Measurements from ENCODE around the gene SYP. TPM values are rescaled to one million over a fixed set of nuclear protein-coding genes. Genes with fewer than 3 reads are reported as not detected.

The SYP gene
- total and polyA plus RNA-seq, 12 donors, result 0.59 to 2.9 (median 1.2) TPM

DNA sequence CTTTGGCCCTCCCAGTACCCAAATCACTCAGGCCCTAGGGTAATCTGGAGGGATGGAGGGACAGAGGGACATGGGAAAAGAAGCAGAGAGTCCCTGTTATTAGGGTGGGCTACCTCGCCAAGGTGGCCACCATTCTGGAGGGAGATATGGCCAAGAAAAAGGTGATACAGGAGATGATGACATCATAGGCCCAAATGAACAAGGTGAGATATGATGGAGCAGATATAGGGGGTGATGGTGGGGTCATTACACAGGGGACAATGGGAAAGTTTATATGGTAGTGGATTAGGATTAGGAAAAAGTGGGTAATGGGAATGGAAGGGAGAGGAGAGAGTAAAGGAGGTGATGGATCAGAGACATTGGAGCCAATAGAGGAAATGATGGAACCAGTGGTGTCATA is 12.9 kb upstream of the SYP start:
- DNase-seq (no peak), ATAC-seq (no peak)
- no peaks in the 10 kb centered on the region for H3K9me3 ChIP-seq
- intact Hi-C loops (cut with DNase I), result no loop called here
- H3K4me3 ChIP-seq, result no peak overlapping the region
- H3K36me3 ChIP-seq, result no peaks in the 10 kb centered on the region
- TF ChIP-seq, protein P1, sequence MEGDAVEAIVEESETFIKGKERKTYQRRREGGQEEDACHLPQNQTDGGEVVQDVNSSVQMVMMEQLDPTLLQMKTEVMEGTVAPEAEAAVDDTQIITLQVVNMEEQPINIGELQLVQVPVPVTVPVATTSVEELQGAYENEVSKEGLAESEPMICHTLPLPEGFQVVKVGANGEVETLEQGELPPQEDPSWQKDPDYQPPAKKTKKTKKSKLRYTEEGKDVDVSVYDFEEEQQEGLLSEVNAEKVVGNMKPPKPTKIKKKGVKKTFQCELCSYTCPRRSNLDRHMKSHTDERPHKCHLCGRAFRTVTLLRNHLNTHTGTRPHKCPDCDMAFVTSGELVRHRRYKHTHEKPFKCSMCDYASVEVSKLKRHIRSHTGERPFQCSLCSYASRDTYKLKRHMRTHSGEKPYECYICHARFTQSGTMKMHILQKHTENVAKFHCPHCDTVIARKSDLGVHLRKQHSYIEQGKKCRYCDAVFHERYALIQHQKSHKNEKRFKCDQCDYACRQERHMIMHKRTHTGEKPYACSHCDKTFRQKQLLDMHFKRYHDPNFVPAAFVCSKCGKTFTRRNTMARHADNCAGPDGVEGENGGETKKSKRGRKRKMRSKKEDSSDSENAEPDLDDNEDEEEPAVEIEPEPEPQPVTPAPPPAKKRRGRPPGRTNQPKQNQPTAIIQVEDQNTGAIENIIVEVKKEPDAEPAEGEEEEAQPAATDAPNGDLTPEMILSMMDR (IDR thresholded peaks at IDR 0.05), result no peak
- 88 to 91% methylated on average over 1 of the region's 1 CpG for WGBS, 2 donors
- H3K4me1 ChIP-seq, result no peaks in the 10 kb centered on the region
- H3K27me3 ChIP-seq, result peaks cover 0 to 15% (median 0%) of the 10 kb centered on the region in 7 donors
- H3K27ac ChIP-seq, result no peak overlapping the region

DNA sequence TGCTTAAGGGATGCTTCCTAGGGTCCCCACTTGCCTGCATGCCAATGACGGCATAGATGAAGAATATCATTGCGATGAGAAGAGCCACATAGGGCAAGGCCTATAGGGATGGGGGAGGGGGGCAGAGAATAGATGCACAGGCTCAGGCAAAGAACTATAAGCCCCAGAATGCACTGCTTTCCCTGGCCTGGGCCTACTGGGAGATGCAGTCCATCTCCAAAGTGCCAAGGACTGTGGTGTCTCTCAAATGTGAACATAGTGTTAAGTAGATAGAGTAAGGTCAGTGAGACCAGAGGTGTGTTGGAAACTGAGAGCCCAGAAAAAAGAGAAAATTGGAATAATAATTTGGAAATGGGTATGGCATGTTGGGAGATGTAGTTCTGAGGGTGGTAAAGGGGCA is 12.2 kb upstream of the SYP start:
- Histone ChIP-seq H3K9me3 (no peaks in the 10 kb centered on the region), H3K27me3 (peaks cover 0 to 15% (median 0%) of the 10 kb centered on the region in 7 donors), H3K36me3 (no peaks in the 10 kb centered on the region), H3K4me3 (no peak overlapping the region), H3K4me1 (no peaks in the 10 kb centered on the region), H3K27ac (no peak overlapping the region)
- TF ChIP-seq, protein P1 (IDR thresholded peaks at IDR 0.05), result no peak
- 77 to 96% methylated on average over 2 of the region's 2 CpGs for WGBS, 2 donors
- DNase-seq, result no peak
- intact Hi-C loops (cut with DNase I), result no loop called here
- no peak for ATAC-seq

DNA sequence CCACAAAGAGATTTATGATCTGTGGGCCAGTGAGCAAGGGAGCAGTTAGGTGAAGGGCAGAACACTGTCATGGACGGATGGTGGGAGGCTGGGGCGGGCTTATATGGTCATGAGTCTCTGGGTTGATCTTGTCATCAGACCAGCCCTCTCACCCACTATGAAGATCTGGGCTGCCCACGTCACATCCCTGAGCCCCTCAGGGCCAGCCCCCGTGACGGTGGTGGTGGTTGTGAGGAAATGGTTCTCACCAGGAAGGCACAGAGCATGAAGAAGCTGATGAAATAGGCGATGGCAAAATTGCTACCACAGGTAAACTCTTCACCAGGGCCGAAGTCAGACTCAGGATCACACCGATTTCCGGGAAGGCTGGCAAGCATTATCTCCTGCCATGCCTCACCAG is 11.1 kb upstream of the SYP start:
- 88% methylated on average over 9 of the region's 9 CpGs for WGBS, 2 donors
- no peak overlapping the region for H3K27ac ChIP-seq
- TF ChIP-seq, protein P1 (IDR thresholded peaks at IDR 0.05), result no peak
- no peak overlapping the region for H3K4me3 ChIP-seq
- no peak for ATAC-seq
- H3K4me1 ChIP-seq, result no peaks in the 10 kb centered on the region
- DNase-seq, result no peak
- H3K36me3 ChIP-seq, result no peaks in the 10 kb centered on the region
- intact Hi-C loops (cut with DNase I), result no loop called here
- H3K27me3 ChIP-seq, result peaks cover 0 to 12% (median 0%) of the 10 kb centered on the region in 7 donors
- no peaks in the 10 kb centered on the region for H3K9me3 ChIP-seq

DNA sequence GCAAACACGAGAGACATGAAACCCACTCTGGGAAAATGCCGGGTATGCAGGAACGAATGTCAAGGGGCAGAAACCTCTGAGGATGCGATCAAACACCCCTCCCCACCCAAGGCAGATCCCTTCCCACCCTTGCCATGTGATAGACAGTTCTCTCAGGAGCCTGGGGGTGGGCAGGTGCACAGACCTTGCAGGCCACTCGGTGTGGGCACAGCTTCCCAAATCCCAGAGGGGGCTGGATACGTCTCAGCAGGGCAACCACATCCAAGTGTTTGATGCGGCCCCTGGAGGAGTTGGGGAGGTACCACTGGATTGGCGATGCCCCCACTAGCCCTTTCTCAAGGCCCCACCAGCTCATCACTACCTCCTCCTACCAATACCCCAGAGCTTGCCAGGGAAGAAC is 10.4 kb upstream of the SYP start:
- no peaks in the 10 kb centered on the region for H3K36me3 ChIP-seq
- ATAC-seq (no peak), DNase-seq (no peak)
- H3K4me1 ChIP-seq, result no peaks in the 10 kb centered on the region
- WGBS, 2 donors, result 65 to 67% methylated on average over 8 of the region's 8 CpGs
- H3K27me3 ChIP-seq, result peaks cover 0 to 19% (median 0%) of the 10 kb centered on the region in 7 donors
- H3K9me3 ChIP-seq, result no peaks in the 10 kb centered on the region
- TF ChIP-seq, protein P1 (IDR thresholded peaks at IDR 0.05), result no peak
- H3K4me3 ChIP-seq, result no peak overlapping the region
- intact Hi-C loops (cut with DNase I), result no loop called here
- H3K27ac ChIP-seq, result no peak overlapping the region
